Activated T-helper 1 cell treated with Interleukin-2 at 50 U/mL for 16 hours (primary cell): ENCODE measurements around the gene MYO9B.

Experiments used
- DNase-seq: peaks from one replicate; pipeline ENCODE4 v3.0.0-alpha.2; 2020; ENCODE audit warnings: low read depth

The MYO9B gene, protein sequence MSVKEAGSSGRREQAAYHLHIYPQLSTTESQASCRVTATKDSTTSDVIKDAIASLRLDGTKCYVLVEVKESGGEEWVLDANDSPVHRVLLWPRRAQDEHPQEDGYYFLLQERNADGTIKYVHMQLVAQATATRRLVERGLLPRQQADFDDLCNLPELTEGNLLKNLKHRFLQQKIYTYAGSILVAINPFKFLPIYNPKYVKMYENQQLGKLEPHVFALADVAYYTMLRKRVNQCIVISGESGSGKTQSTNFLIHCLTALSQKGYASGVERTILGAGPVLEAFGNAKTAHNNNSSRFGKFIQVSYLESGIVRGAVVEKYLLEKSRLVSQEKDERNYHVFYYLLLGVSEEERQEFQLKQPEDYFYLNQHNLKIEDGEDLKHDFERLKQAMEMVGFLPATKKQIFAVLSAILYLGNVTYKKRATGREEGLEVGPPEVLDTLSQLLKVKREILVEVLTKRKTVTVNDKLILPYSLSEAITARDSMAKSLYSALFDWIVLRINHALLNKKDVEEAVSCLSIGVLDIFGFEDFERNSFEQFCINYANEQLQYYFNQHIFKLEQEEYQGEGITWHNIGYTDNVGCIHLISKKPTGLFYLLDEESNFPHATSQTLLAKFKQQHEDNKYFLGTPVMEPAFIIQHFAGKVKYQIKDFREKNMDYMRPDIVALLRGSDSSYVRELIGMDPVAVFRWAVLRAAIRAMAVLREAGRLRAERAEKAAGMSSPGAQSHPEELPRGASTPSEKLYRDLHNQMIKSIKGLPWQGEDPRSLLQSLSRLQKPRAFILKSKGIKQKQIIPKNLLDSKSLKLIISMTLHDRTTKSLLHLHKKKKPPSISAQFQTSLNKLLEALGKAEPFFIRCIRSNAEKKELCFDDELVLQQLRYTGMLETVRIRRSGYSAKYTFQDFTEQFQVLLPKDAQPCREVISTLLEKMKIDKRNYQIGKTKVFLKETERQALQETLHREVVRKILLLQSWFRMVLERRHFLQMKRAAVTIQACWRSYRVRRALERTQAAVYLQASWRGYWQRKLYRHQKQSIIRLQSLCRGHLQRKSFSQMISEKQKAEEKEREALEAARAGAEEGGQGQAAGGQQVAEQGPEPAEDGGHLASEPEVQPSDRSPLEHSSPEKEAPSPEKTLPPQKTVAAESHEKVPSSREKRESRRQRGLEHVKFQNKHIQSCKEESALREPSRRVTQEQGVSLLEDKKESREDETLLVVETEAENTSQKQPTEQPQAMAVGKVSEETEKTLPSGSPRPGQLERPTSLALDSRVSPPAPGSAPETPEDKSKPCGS (N-terminal part only)

DNA sequence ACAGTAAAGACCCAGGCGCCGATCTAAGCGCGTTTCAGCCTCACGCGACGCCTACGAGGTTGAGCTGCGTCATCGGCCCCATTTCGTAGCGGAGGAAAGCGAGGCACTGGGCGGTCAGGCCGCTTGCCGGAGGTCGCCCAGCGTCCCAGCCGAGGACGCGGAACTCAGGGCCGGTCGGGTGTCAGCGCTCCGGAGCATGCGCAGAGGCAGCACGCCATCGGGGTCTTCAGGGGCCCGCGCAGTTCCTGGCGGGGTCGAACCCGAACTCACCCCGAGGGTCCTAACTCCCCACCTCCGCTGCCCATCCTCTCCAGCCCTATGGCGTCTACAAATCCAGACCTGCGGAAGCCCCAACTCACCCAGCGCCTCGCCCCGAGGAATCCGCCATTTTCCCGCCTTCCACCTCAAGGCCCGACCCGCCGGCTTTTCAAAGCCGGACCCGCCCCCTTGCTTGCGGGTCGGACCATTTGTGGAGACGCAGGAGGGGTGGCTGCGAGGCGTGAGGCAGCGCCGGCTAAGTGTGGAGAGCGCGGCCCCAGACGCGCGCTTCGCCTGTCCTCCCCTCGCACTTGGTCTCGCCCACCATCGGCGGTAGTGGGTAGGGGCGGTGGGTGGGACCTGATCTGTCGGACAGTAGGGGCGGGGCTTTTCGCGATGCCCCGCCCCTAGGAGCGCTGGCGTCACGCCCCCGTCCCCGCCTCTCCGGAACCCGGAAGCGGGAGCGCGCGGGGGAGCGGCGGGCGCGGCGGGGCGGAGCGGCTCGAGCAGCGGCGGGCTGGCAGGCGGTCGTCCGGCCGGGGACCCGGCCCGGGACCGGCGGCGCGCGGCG is at the start of gene MYO9B, which contains the start of gene HAUS8:
Gene MYO9B, plus strand, starts transcription at position 743 of the 829 bp plus-strand sequence. CDS start 25,941 bp downstream, outside the sequence.
Gene HAUS8, minus strand, starts transcription at position 418 of the 829 bp plus-strand sequence. Its CDS starts 30 bp downstream, at position 388.
- peak; percentile 99 for DNase-seq

- DNase-seq: no peak
Observed at GRCh38 chr19:17025991-17026658, 49.5 kb upstream of the MYO9B start.

DNA sequence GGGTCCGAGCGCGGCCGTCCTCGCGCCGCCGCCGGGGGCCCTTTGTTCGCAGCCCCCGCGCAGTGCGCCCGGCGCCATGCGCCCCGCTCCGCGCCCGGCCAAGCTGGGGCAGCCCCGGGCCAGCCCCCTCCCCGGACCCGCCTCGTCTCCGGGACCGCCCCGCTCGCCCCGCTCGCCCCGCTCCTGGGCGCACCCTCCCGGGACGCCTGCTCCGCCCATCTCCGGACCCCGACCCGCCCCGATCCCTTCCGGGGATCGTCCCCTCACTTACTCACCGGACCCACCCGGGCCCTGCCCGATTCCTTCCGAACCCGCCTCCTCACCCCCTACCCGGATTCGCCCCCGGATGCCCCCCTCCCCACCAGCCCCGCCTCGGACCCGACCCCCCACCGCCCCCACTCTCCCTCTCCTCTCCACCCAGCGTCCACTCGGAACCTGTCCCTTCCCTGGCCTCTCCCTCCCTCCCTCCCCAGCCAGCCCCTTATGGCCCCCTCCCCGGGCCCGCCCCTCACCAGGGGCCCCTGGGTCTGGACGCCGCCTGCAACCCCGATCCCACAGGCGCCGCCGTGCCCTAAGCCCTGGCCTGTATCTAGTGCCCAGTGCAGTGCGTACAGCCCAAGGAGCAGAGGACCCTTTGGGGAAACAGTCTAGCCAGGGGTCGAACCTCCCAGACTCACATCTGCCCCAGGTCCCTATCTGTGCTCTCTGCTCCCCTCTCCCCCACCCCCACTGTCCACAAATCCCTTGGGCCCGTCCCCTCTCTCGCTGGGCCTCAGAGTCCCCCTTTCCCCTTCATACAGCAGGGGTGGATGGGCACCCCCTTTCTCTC is 48.7 kb upstream of the MYO9B start, which contains the start of gene CPAMD8:
Gene CPAMD8, minus strand, starts transcription at position 105 of the 829 bp plus-strand sequence. CDS start 168 bp downstream, outside the sequence.
- DNase-seq: no peak

GRCh38 chr19:17027535-17027975 is 48.0 kb upstream of the MYO9B start:
- DNase-seq: no peak

DNA sequence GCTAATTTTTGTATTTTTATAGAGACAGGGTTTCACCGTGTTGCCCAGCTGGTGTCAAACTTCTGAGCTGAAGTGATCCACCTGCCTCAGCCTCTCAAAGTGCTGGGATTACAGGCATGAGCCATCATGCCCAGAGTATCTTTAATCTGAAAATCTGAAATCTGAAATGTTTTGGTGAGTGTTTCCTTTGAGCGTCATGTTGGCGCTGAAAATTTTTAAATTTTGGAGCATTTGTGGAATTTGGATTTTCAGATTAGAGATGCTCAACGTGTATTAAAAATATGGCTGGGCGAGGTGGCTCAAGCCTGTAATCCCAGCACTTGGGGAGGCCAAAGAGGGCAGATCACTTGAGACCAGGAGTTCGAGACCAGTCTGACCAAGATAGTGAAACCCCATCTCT is 43.8 kb upstream of the MYO9B start:
- no peak for DNase-seq

- no peak for DNase-seq
Observed at GRCh38 chr19:17035842-17036424, 39.6 kb upstream of the MYO9B start.

DNA sequence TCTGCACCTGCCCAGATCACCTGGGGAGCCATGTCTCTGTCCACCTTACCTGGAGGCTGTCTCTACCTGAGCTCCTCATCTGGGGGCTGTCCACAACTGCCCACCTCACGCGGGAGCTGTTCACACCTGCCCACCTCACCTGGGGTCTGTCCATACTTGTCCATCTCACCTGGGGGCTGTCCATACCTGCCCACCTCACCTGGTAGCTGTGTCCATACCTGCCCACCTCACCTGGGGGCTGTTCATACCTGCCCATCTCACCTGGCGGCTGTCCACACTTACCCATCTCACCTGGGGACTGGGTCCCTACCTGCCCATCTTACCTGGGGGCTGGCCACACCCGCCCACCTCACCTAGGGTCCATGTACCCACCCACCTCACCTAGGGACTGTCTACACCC is 38.9 kb upstream of the MYO9B start:
- DNase-seq: no peak

DNA sequence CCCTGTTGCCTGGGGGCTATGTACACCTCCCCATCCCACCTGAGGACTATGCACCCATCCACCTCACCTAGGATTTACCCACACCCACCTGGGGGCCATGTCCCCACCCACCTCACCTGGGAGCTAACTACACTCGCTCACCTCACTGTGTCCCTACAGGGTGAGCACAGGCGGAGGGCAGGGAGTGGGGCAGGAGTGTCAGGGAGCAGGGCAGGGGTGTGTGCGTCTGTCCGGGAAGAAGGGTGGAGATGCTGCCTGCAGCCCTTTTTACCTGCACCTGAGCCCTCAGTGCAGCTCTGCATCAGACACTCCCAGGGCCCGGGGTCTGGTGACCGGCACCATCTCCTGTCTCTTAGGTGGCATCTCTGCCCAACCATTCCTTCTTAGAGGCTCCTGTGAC is 38.4 kb upstream of the MYO9B start:
- no peak for DNase-seq

- DNase-seq: no peak
Observed at GRCh38 chr19:17037966-17038500, 37.5 kb upstream of the MYO9B start.

GRCh38 chr19:17041976-17042375 is 33.6 kb upstream of the MYO9B start:
- no peak for DNase-seq

DNA sequence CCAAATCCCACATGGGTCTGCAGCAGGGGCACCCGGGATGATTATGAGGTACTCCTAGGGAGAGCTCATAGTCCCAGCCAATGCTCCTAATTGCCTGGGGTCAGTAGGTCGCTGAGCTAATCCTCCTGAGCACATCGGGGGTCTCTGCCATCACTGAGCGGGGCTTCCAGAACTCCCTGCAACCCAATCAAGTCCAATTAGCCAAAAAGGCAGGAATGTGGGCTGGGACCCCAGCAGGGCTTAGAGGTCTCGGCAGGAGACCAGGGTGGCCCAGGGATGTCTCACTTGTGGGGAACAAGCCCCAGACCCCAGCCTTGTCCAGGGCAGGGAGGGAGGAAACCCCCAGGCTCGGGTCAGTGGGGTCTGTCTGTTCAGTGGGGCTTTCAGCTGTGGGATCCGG is 31.8 kb upstream of the MYO9B start:
- no peak for DNase-seq

DNA sequence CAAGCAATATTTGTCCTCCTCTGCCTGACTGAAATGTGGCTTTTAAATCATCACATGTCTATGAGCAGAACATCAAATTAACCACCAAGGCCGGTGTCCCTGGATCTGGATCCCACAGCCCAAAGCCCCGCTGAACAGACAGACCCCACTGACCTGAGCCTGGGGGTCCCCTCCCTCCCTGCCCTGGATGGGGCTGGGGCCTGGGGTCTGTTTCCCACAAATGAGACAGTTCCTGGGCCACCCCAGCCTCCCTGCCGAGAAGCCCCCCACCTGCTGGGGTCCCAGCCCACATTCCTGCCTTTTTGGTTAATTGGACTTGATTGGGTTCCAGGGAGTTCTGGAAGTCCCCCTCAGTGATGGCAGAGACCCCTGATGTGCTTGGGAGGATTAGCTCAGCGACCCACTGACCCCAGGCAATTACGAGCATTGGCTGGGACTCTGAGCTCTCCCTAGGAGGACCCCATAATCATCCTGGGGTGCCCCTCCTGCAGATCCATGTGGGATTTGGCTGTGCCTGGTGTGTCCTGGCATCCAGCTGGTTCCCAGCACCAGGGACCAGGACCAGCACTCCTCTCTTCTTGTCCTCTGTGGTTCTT is 29.6 kb upstream of the MYO9B start:
- DNase-seq: no peak

GRCh38 chr19:17048885-17049453 is 26.6 kb upstream of the MYO9B start:
- no peak for DNase-seq

DNA sequence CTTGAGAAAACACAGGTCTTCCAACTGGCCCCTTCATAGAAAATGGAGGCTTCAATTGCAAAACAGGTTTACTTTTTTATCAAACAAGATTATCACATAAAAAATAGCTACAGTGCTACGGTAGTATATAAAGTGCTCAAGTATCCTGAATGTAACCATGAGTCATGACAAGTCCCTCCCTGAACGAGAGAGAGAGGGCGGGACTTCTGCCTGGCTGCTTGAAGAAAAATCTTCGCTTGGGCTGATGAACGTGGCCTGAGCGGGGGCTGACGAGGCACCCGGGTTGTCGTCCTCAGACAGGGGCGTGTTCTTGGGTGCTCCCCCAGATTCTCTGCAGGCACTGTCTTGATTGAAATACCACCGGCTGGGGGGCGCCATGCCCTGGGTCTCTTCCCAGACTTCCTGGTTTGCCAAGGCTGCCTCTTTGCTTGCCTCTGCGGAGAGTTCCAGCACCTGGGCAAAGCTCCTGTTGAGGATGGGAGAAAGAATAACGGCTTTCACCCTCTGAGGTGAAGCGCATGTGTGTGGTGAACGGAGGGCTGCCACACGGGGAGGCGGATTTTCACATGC is 25.8 kb upstream of the MYO9B start:
- no peak for DNase-seq

DNA sequence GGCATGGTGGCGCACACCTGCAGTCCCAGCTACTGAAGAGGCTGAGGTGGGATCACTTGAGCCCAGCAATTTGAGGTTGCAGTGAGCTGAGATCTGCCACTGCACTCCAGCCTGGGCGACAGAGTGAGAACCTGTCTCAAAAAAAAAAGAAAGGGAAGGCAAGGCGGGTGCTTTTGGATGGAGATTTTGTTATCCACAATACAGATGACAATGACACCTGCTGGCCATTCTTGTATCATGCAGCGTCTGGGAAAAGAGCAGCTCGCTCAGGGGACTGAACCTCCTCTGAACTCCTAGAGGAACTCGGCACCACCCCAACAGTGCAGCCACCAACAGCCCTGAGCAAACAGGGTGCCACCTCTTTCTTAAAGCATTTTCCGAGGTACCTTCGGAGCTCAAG is 23.1 kb upstream of the MYO9B start:
- no peak for DNase-seq

GRCh38 chr19:17054746-17055145 is 20.8 kb upstream of the MYO9B start:
- DNase-seq: no peak

- DNase-seq: no peak
Observed at GRCh38 chr19:17055636-17056035, 19.9 kb upstream of the MYO9B start.

DNA sequence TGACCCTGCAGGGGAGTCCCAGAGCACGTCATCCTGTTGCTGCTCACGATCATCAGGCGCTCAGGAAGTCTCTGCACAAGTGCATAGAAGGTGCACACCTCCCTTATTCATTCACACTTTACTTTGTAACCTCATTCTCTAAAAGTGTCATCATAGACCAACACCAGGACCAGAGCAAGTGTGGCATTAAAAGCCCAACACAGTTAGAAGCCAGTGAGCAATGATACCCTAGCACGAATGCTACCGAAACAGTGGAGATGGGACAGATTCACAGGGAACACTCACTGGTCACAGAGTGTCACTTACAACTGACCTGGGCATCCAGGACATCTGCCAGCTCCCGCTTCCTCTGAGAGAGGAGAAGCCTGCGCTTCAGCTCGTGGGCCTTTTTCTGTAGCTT is 17.3 kb upstream of the MYO9B start:
- no peak for DNase-seq
